Fibroblast of skin of scalp (primary cell): ENCODE data around the gene USH2A.

ENCODE experiments used
- DNase-seq: peaks from one replicate; pipeline ENCODE4 v3.0.0-alpha.2; 2013

The USH2A gene

DNA sequence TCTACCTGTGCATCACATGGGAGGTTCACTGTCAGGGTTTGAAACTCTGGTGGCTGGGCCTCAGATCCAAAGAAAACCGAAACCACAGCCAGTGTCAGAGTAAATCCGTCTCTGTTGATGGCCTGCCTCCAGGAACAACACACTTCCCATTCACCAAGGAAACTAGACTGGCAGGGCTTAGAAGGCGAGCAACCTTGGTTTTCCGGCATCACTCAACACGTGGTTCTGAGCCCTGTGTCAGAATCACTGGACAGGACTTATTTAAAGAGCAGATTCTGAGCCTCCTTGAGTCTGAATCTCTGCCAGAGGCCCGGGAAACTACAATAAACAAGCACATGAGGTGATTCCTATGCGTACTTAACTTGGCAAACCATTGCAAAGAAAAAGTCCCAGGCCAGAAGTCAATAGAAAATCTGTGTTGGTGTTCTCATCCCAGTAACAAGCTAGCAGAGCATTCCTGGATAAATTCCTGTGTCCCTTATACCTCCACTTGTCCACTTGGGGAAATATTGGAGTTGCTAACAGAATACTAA, 786.1 kb downstream of the USH2A start:
- DNase-seq, result peak; percentile 39

DNA sequence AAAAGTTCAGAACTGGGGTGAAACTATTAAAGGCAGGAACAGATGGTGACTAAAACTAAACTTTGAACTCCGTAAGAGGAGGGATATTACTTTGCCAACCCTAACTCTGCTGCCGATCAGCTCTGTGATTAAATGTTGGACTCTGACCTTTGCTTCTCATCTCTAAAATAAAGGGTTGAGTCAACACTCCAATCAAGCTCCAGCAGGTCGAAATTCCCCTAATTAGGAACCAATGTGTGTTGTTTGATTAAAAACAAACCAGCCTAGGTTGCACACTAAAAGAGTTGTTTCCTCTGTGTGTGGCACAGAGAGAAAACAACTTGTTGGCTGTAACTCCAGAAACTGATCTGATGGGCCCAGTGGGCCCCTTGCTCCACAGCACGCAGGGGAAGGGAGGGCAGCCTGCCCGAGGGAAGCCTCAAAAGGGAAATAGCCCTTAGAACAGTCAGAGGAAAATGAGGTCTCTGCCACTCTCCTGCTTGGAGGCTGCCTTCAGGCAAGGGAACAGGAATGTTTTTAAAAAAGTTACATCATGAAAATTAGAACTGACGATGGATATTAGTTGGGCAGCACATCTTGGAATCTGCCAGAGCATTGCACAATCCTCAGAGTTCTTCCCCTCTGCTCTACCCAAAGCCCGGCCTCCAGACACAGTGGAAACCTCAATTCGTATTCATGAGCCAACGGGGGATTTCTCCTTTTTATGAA, 786.8 kb downstream of the USH2A start:
- DNase-seq, result peak; percentile 69

DNA sequence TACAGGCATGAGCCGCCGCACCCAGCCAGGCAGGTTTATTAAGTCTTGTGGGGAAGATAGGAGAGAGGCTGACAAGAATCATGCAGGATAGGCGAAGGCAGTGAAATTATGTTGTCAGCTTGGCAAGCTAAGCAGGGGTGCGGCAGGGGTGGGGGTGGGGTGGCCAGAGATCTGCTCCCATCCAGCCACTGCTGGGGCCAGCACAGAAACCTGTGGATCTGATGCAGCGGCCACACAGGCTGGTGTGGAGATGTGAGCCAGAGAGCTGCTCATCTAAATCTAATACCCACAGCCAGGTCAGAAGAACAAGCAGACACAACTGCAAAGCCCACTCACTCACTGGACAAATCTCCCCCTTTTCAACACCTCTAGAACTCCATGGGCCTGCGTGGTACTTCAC, 787.4 kb downstream of the USH2A start:
- no peak for DNase-seq

DNA sequence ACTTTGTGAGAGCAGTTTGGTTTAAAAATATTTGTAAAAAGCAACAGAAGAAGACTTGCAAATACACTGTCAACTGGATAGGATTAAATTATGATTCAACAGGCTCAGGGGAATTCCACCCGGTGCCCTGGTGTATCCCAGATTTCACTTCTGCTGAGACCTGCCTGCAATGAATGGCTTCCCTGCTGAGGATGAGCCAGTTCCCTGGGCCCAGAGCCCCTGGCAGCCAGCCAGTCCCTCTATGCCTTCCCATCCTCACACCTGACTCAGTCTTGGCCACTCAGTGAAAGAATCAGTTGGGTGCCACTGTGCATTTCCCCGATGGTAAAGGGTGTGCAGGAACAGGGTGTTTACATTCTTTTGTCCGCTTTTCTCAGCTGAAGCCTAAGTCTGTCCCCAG, 791.8 kb downstream of the USH2A start:
- peak; percentile 54 for DNase-seq

DNA sequence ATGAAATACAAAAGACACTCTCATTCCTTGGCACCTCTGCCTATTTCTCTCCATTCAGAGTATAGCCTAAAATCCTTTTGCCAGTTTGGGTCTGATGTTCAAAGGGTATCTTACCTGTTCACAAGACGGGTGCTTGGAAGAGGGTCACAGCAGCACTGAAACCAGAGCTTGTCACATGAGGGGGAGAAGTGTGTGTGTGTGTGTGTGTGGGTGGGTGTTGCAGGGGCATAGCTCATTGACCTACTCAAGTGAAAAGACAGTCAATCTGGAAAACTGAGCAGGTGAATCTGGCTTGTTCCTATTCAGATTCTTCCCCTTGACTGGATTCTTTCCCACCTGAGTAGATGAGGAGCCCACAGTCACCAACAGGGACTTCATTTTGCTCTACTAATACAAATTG, 792.2 kb downstream of the USH2A start:
- DNase-seq, result no peak

DNA sequence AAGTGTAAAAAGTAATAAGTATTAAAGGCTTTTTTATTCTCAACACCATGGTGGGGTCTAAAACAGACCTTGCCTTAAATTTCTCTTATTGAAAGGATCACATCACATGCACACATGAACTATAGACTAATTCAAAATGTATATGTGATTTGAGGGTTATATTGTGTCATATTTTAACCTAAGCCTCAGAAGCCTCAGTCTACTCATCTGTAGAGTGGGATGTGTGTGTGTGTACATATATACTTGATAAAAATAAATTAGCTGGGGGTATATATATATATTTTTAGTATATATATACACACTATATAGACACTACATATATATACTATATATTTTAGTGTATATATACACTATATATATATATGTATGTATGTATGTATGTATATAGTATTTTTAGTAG, 797.3 kb downstream of the USH2A start:
- no peak for DNase-seq

DNA sequence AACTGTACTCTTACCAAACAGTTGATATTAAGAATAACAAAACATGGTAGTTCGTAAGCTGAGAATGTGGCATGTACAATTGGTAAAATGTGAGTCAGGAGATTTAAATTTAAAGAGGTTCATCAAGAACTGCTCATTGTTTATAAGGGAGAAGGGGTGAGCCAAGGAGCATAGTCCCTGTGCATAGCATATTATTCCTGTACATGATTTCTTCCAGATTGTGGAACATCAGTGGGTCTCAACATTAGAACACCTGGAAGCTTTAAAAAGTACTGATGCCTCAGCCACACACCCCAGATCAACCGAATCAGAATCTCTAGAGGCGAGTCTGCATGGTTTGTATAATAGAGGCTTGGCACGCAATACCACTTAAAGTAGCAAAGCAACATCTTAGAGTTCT, 800.1 kb downstream of the USH2A start:
- DNase-seq, result no peak

DNA sequence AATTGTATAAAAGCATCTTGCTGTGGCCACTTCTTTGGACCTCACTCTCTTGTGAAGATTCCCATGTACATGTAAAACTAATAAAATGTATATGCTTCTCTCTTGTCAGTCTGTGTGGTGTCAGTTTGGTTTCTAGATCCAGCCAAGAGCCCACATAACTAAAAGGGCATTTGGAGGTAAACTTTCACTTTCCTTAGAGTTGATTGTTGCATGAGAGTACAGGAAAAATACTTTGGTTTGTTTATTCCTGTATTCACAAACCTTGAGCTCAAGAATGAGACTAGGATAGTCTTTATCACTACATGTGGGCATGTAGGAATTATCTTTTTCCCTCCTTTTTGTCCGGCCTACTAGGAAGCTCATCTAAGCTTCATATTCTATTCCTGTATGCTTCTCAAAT, 805.3 kb downstream of the USH2A start:
- DNase-seq, result no peak

DNA sequence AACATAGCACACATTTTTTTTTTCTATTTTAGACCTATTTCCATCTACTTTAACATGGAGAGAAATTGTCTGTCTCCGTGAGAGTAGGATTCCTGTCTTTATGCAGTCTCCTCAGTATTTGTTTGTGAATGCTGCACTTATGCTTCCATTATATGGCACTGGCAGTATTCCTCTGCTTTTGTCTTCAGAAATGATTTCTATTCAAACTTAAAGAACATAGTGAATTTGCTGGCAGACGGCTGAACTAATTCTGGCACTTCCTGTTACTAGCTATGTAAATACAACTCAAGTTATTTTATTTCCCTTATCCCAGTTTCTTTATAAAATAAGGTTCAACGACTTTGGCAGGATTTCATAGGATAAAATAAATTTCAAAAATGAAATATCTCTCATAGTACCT, 810.9 kb downstream of the USH2A start:
- no peak for DNase-seq

DNA sequence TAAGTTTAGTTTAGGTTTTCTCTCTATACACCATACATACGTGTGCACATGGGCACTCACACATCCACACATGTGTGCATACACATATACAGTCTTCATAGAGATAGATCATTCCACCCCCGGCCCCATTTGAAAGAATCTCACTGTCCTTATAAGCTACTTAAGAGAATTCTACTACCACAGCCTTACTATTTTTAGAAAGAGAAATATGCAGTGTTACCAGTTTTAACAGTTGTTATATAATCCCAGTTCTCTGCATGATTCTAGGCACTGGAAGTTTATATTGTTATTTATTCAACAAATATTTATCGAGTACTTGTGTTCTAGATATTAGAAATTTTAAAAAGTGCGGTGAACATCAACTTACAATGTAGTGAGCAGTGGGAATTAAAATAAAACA, 814.6 kb downstream of the USH2A start:
- DNase-seq, result no peak

DNA sequence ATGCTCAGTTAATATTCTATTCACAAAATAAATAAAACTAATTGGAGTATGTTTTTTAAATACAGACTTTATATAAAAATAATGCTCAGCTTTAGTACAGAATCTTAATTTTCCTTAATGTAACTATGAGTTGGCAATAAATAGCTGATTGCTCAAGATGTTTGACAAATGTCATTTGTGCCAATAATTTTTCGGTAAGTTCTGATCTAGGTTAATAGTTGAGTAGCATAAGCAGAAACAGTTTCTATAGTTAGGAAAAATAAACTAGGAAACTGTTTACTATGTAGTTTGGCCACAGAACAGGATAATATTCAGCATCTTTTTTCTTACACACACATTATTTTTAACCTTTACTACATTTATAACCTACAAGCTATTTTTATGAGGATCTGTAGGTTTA, 815.8 kb downstream of the USH2A start:
- DNase-seq, result no peak

DNA sequence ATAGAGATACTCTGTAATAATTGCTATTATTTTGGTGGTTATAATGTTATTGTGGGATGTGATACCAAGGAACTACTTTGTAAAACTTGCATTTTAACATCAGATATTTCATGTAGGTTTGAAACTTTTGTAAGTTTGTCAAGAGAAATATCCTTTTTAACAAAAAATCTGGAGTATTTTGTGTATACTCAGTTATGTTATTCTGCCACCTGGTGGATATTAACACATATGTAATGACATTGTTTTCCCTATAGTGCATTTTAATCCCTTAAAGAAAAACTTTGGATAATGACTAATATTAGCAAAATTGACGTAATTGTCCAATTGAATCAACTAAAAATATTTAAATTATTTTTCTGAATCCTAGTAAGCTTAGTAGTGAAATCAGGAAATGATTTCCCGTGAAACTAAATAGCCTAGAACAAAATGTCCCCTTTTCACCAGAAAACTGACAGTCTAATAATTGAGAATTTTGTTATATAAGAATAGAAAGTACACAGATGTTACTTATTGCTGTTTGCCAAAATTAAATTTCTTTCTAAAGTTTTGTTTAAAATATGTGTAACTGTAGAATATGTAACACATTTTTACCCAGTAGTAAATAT, 816.6 kb downstream of the USH2A start:
- peak; percentile 17 for DNase-seq

DNA sequence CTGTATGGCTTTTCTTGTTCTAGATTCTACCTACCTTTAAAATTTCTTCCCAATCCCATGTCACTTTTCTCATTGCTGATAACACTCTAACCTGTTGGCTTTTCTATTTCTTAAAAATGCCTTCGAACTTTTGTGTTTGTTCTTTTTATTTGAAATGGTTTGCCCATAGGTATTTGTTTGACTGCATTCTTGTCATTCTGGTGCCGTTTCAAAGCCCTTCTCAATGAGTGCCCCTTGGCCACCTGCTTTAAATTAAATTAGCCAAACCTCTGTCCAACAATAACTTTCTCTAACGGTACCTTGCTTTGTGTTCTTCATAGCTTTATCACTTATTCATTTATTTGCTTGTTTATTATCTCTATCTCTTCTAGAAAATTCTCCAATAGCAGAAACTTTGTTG, 817.2 kb downstream of the USH2A start:
- DNase-seq, result no peak

DNA sequence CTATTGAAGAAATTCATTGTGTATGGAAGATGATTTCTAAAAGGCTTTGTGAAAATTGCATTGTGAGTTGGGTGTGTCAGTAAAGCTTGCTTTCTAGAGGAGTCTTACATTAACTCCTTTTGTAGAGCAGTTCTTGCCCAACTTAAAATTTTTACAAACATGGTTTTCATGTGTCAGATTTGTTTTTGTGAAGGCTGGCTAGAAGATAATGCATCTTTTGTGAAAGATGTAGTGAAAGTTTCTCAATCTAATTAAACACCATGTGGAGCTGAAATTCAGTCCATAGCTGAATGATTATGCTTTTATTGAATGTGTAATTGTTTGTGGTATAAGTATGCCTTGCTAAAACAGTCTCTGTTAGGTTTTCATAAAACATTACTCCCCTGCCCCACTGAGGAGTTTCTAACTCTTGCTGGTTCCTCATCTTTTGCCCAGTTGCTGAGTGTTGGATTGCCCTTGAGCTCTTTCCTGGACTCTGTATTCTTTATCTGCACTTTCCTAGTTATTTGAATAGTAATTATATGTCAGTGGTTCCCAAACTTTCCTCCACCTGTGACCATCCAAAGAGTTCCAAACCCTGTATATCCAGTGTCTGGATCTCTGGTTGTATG, 818.1 kb downstream of the USH2A start:
- DNase-seq, result no peak

DNA sequence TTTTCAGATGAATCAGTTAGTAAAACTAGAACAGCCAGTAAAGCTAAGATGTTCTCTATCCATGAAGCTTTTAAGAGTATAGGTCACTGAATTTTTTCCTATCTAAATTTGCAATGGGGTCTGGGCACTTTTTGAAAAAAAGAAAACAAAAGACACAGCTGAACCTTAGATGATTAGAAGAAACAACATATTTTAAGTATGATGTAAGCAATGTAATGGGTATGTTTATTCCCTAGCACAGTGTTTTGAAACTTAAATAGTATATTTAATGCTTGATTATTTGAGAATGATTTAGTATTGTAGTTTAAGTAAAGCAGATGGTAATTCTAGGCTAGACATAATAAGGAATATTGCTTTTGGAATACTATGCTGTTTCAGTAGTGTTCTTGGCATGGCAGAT, 819.9 kb downstream of the USH2A start:
- no peak for DNase-seq

DNA sequence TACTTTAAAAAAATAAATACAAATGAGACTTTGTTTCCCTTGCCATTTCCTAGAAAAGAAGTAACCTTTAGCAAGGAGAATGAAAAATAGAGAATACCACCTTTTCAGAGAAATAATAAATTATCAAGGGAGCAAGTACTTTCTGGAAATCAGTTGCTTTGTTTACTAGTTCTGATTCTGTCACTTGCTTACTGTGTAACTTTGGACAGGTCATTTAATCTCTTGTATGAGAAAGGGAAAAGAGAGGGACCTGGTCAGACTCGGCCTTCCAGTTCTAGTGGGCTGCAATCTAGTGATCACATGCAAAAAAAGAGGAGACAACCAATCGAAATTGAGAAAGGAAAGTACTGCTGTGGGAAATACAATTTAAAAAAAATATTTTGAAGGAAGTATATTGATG, 822.0 kb downstream of the USH2A start:
- DNase-seq, result no peak

DNA sequence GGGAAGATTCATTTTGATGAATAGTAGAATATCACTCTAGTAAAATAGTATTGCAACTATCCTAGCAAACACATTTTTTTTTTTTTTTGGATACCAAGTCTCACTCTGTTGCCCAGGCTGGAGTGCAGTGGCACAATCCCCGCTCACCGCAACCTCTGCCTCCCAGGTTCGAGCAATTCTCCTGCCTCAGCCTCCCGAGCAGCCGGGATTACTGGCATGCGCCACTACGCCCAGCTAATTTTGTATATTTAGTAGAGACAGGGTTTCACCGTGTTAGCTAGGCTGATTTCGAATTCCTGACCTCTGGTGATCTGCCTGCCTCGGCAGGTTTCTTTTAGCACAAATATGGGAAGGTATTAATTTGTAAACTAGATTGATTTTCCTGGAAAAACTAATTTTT, 822.4 kb downstream of the USH2A start:
- no peak for DNase-seq

DNA sequence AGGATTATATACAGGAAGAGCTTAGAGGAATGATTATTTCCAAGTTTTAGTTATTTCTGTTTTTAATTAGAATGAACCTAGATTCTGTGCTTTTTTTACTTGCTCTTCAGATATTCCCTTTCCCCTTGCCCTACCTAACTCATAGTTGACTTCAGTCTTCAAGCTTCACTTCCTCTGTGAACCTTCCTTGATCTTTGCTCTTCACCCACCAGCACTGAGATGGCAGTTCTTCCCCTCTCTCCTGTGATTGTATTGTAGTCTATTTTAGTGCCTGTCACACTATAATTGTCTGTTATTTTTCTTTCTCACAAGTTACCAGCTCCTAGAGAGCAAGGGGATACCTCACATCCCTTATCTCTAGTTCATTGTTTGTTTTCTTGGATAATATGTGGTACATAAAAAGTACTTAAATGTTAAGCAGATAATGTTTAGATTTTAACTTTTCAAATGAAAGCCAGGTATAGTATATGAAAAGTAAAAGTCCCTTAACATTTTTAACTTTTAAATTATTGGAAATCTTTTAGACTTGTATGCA, 822.9 kb downstream of the USH2A start:
- DNase-seq, result no peak

DNA sequence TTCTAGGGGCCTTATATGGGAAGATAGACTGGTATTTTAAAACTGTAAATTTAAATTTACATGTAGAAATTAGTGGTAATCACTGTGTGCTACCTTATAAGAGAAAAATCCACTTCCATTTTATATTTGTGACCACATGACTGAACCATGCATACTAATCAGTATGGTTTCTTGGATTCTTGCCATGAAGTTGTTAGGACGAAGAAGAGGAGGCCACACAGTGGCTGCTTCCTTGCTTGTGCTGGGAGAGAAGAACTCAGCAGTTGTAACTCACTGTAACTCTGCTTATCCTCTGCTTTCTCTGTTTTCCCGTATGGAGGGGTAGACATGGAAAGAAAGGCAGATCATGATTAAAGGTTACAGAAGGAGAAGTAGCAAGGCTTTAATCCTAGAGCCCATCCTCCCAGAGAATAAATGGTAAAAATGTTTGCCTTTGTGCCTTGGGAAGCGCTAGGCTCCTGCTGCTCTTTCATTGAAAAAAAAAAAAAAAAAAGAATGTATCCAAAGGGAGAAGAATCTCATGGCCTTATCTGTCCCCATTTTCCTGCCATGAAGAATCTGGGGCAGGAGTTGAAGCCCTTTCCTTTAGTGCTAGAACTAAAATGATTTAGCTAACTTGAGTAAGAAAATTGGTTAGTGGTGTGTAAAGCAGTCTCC, 823.7 kb downstream of the USH2A start:
- peak; percentile 74 for DNase-seq

DNA sequence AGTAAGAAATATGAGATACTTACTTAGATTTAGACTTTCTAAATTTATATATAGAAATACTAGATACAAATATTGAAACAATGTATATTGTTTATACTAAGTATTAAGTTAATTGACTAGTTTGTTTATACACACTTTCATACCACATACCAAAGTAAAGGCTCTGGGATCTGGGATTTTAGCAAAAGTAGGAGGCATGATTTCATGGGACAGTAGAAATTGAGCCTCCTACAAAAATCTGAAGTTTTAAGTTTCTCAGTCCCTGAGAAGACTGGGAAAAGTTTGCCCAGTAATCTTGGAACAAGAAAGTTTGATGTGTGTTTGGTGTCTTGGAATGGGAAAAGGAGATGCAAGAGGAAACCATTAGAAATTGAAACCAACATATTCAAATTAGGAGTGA, 825.3 kb downstream of the USH2A start:
- DNase-seq, result peak; percentile 15

DNA sequence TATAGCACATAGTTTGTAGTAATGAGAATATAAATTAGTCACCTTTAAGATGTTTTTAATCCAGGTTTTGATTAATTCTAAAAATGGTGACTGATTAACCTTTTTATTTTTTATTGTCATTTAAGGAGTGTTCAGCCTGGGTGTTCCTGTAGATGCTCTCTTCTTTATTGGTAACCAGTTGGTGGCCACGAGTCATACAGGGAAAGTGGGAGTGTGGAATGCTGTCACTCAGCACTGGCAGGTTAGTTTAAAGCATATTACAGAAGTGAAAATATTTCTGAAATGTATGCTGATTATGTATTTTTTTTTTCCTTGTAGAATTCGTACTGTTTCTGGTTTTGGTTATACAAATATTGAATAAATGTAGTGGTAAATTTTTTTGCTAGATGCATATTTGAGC, 828.0 kb downstream of the USH2A start:
- peak; percentile 73 for DNase-seq

DNA sequence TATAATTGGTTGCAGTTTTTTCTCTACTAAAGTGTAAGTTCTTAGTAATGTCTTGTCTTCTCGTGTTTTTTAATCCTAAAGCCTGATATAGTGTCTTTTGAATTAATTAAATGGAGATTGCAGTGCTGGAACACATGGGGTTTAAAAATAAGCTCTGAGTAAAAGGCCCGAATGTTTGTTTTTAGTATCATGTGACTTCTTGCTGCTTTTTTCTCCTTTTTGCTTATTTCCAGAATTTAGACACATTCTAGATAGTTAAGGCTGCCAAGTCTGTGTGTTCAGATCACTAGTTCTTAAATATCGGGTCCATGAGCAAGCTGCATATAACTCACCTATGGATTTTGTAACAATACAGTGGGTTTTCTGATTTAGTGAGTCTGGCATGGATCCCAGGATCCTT, 828.6 kb downstream of the USH2A start:
- peak; percentile 12 for DNase-seq

DNA sequence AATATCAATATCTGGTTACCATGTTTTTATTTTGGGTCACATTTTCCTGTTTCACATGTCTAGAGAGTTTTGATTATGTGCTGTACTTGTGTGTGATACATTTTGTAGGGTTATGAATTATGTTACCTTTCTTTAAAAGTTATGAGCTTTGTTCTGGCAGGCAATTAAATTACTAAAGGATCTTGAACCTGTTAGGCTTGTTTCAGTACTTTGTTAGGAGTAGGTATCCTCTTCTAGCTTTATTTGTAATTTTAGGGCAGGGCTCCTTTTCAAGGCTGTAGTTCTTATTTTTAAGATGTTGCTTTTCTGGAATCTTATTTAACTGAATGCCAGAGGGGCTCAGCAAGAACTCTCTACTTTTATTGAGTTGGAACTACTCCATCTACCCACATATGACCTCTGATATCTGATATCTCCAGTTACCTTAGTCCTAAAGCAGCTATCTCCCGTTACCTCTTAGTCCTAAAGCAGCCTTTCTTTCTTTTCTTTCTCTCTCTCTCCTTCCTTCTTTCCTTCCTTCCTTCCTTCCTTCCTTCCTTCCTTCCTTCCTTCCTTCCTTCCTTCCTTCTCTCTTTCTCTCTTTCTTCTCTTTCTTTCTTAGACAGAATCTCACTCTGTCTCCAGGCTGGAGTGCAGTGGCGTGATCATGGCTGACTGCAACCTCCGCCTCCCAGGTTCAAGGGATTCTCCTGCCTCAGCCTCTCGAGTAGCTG, 832.3 kb downstream of the USH2A start:
- DNase-seq, result no peak
